Measurements from ENCODE around the gene RNF34. TPM values are rescaled to one million over a fixed set of nuclear protein-coding genes. Genes with fewer than 3 reads are reported as not detected.

Gene RNF34
- total RNA-seq, 1 experiment from 2014 or later = 79.5 TPM

DNA sequence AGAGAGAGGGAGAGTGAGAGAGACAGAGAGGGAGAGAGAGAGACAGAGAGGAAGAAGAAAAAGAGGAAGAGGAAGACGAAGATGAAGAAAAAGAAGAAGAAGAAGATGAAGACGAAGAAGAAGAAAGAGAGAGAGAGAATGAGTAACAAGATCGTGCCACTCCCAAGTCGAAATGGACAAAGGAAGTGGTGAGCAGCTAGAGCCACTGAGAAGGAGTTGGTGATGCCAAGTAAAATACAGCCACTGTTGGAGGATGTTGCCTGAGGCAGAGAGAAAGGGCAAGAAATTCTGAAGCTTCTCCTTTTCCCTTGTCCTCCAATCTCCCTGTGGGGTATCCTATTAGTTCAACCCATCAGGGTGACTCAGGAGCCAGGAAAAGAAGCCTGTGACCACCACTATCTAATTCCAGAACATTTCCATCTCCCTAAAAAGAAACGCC is 35.2 kb upstream of the RNF34 start:
- CTCF ChIA-PET = no interaction called here
- Mint-ChIP-seq H3K27me3 (ENCODE audit: unreplicated experiment) (peaks cover 27% of the 10 kb centered on the region), H3K4me1 (ENCODE audit: low read depth, unreplicated experiment) (peaks cover 11% of the 10 kb centered on the region), H3K4me3 (ENCODE audit: low read depth, unreplicated experiment) (no peak overlapping the region), H3K27ac (ENCODE audit: unreplicated experiment) (no peak overlapping the region), H3K36me3 (ENCODE audit: insufficient read depth, unreplicated experiment) (no peaks in the 10 kb centered on the region), H3K9me3 (ENCODE audit: low read depth, unreplicated experiment) (no peaks in the 10 kb centered on the region)
- no peak for DNase-seq
- BruUV-seq (replicated peaks) = no TSS peak
- TF ChIP-seq, protein P1, sequence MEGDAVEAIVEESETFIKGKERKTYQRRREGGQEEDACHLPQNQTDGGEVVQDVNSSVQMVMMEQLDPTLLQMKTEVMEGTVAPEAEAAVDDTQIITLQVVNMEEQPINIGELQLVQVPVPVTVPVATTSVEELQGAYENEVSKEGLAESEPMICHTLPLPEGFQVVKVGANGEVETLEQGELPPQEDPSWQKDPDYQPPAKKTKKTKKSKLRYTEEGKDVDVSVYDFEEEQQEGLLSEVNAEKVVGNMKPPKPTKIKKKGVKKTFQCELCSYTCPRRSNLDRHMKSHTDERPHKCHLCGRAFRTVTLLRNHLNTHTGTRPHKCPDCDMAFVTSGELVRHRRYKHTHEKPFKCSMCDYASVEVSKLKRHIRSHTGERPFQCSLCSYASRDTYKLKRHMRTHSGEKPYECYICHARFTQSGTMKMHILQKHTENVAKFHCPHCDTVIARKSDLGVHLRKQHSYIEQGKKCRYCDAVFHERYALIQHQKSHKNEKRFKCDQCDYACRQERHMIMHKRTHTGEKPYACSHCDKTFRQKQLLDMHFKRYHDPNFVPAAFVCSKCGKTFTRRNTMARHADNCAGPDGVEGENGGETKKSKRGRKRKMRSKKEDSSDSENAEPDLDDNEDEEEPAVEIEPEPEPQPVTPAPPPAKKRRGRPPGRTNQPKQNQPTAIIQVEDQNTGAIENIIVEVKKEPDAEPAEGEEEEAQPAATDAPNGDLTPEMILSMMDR (IDR thresholded peaks at IDR 0.05; ENCODE audit: unreplicated experiment) = no peak
- intact Hi-C loops (cut with micrococcal nuclease; ENCODE audit: unreplicated experiment) = no loop called here

DNA sequence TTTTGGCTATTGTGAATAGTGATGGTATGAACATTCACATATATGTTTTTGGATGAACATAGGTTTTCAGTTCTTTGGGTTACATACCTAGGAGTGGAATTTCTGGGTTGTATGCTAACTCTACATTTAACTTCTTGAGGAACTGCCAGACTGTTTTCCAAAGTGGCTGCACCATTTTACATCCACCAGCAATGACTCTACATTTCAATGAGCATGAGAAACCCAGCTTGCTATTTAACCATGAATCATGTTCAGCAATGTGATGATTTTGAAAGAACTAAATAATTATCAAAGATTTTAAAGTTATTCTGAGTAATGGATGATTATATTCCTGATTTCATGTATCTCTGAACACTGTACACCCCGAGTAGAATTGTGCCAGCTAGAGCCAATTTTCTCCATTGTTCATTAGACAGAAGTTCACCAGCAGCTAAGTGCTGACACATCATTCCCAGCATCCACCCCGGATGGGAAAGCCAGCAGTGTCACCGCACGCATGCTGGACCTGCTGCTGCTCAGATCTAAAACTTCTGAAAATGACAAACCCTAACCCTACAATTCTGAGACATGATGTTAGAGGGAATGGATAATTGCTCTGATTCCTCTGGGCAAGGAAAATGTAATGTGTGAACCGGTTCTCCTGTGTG is 34.4 kb upstream of the RNF34 start:
- TF ChIP-seq, protein P1 (IDR thresholded peaks at IDR 0.05; ENCODE audit: unreplicated experiment) = no peak
- Mint-ChIP-seq H3K4me3 (ENCODE audit: low read depth, unreplicated experiment) (no peak overlapping the region), H3K36me3 (ENCODE audit: insufficient read depth, unreplicated experiment) (no peaks in the 10 kb centered on the region), H3K27ac (ENCODE audit: unreplicated experiment) (no peak overlapping the region), H3K27me3 (ENCODE audit: unreplicated experiment) (peaks cover 27% of the 10 kb centered on the region), H3K4me1 (ENCODE audit: low read depth, unreplicated experiment) (peaks cover 11% of the 10 kb centered on the region), H3K9me3 (ENCODE audit: low read depth, unreplicated experiment) (no peaks in the 10 kb centered on the region)
- intact Hi-C loops (cut with micrococcal nuclease; ENCODE audit: unreplicated experiment) = no loop called here
- DNase-seq = no peak
- no TSS peak for BruUV-seq (replicated peaks)
- CTCF ChIA-PET = no interaction called here

DNA sequence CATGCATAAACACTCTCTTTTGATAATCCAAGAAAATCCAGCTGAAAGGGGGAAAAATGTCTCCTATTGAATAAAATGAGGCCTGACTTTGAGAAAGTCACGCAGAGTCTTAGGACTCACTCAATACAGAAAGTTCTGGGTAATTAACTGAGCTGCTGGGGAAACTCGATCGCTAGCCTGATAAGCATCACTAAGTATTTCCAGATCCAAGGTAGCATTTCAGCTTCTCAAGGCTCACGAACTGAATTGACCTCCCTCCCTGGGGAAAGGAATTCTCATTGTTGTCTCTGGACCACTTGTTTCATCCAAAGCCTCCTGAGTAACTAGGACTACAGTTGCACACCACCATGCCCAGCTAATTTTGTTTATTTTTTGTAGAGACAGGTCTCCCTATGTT is 33.9 kb upstream of the RNF34 start:
- Mint-ChIP-seq H3K27me3 (ENCODE audit: unreplicated experiment) (peaks cover 27% of the 10 kb centered on the region), H3K9me3 (ENCODE audit: low read depth, unreplicated experiment) (no peaks in the 10 kb centered on the region), H3K27ac (ENCODE audit: unreplicated experiment) (no peak overlapping the region), H3K36me3 (ENCODE audit: insufficient read depth, unreplicated experiment) (no peaks in the 10 kb centered on the region), H3K4me1 (ENCODE audit: low read depth, unreplicated experiment) (peaks cover 11% of the 10 kb centered on the region), H3K4me3 (ENCODE audit: low read depth, unreplicated experiment) (no peak overlapping the region)
- BruUV-seq (replicated peaks) = no TSS peak
- no peak for DNase-seq
- TF ChIP-seq, protein P1 (IDR thresholded peaks at IDR 0.05; ENCODE audit: unreplicated experiment) = no peak
- intact Hi-C loops (cut with micrococcal nuclease; ENCODE audit: unreplicated experiment) = no loop called here
- CTCF ChIA-PET = no interaction called here

DNA sequence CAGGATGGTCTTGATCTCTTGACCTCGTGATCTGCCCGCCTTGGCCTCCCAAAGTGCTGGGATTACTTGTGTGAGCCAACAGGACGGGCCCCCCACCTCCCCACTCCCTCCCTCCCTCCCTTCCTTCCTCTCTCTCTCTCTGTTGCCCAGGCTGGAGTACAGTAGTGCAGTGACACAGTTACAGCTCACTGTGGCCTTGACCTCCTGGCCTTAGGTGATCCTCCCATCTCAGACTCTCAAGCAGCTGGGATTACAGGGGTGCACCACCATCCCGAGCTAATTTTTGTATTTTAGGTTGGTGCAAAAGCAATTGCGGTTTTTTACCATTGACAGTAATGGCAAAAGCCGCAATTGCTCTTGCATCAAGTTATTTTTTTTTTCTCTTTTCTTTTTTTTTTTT is 28.5 kb upstream of the RNF34 start:
- Mint-ChIP-seq H3K27ac (ENCODE audit: unreplicated experiment) (no peak overlapping the region), H3K4me3 (ENCODE audit: low read depth, unreplicated experiment) (no peak overlapping the region), H3K9me3 (ENCODE audit: low read depth, unreplicated experiment) (no peaks in the 10 kb centered on the region), H3K36me3 (ENCODE audit: insufficient read depth, unreplicated experiment) (no peaks in the 10 kb centered on the region), H3K27me3 (ENCODE audit: unreplicated experiment) (no peaks in the 10 kb centered on the region), H3K4me1 (ENCODE audit: low read depth, unreplicated experiment) (peaks cover under 1% of the 10 kb centered on the region)
- intact Hi-C loops (cut with micrococcal nuclease; ENCODE audit: unreplicated experiment) = no loop called here
- CTCF ChIA-PET = interaction anchor here (0.9 kb wide), 1 partner anchor 17 kb away, joined by 3 read pairs; no protein-coding TSS in a partner anchor
- TF ChIP-seq, protein P1 (IDR thresholded peaks at IDR 0.05; ENCODE audit: unreplicated experiment) = no peak
- no TSS peak for BruUV-seq (replicated peaks)
- no peak for DNase-seq

Data from Calu3 (cell line).